IMR-90 (cell line): ENCODE data around the gene PPARD.

ENCODE experiments used
- FOS ChIP-seq: fragments of 150-350 bp; IDR thresholded peaks from 2 replicates; pipeline ENCODE4 v1.6.1; 2016; ENCODE audit warnings: low read depth, low read length
- MAZ ChIP-seq: IDR thresholded peaks from 2 replicates; pipeline ENCODE4 v1.6.1; 2012; ENCODE audit warnings: low read depth, mild to moderate bottlenecking, low read length, improper control_type of control experiment, moderate library complexity, borderline replicate concordance
- MXI1 ChIP-seq: IDR thresholded peaks from 2 replicates; pipeline ENCODE4 v1.6.1; 2012; ENCODE audit warnings: low read depth, mild to moderate bottlenecking, low read length, moderate library complexity, borderline replicate concordance
- NFE2L2 ChIP-seq: fragments of 150-350 bp; IDR thresholded peaks from 2 replicates; pipeline ENCODE4 v1.6.1; 2016; ENCODE audit warnings: low read depth, mild to moderate bottlenecking, low read length
- POLR2A ChIP-seq: IDR thresholded peaks from 2 replicates; pipeline ENCODE4 v1.6.1; 2012; ENCODE audit warnings: mild to moderate bottlenecking, low read depth, low read length
- TF ChIP-seq, protein P1 (sequence below): conservative IDR thresholded peaks from 2 replicates; pipeline ENCODE4 v1.5.1; 2012; ENCODE audit warnings: mild to moderate bottlenecking, low read depth, low read length, improper control_type of control experiment
- TF ChIP-seq, protein P2 (sequence below): fragments of 150-350 bp; IDR thresholded peaks from 2 replicates; pipeline ENCODE4 v1.6.1; 2017; ENCODE audit warnings: mild to moderate bottlenecking, antibody characterized with exemption, low read length, low read depth

DNA sequence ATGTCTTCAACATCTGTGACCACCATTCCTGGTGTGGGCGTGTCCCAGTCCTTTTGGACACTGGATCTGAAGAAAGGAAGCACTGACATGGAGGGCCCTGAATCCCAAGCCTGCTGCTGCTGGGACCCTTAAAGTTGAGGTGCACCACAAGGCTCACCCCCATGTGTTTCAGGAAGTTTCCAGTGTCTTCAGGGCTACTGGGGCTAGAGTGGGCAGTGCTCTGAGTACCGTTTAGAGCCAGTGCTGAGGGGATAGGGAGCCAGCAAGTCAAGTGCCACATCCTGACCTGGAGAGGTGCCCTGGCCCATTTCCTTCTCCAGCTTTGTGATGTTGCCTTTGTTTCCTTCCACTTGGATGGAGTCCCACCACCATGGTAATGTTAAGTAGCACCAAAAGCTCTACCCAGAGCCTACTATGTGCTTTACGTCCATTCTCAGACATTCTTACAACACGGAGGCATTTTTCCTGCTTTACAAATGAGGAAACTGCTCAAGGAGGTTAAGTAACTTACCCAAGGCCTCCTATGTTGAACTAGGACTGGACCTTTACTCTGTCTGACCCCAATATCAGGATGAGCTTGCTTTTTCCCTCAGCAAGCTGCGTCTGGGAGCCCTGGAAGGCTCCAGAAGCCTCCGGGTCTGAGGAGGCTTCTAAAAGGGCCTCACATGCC is 45.3 kb upstream of the PPARD start:
- TF ChIP-seq, protein P1, sequence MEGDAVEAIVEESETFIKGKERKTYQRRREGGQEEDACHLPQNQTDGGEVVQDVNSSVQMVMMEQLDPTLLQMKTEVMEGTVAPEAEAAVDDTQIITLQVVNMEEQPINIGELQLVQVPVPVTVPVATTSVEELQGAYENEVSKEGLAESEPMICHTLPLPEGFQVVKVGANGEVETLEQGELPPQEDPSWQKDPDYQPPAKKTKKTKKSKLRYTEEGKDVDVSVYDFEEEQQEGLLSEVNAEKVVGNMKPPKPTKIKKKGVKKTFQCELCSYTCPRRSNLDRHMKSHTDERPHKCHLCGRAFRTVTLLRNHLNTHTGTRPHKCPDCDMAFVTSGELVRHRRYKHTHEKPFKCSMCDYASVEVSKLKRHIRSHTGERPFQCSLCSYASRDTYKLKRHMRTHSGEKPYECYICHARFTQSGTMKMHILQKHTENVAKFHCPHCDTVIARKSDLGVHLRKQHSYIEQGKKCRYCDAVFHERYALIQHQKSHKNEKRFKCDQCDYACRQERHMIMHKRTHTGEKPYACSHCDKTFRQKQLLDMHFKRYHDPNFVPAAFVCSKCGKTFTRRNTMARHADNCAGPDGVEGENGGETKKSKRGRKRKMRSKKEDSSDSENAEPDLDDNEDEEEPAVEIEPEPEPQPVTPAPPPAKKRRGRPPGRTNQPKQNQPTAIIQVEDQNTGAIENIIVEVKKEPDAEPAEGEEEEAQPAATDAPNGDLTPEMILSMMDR, result no peak
- TF ChIP-seq, protein P2, sequence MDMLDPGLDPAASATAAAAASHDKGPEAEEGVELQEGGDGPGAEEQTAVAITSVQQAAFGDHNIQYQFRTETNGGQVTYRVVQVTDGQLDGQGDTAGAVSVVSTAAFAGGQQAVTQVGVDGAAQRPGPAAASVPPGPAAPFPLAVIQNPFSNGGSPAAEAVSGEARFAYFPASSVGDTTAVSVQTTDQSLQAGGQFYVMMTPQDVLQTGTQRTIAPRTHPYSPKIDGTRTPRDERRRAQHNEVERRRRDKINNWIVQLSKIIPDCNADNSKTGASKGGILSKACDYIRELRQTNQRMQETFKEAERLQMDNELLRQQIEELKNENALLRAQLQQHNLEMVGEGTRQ, result no peak
- TF ChIP-seq POLR2A (no peak), MAZ (no peak), FOS (no peak), NFE2L2 (no peak), MXI1 (no peak)
